ENCODE results near the gene ACOT12.
"Not testable (repeated sequence)": the region's sequence is repeated elsewhere in the genome, so short reads cannot be mapped to it uniquely, and the experiment has no call there.

The ACOT12 gene

GRCh38 chr5:81398741-81399140, 4.8 kb upstream of the ACOT12 start:
- no peak for DNase-seq (ENCODE audit: low read depth)

- peak; percentile 45 for DNase-seq (ENCODE audit: low read depth)
These were observed 3.2 kb upstream of the ACOT12 start for GRCh38 chr5:81397176-81397575.

- DNase-seq (ENCODE audit: low read depth) = no peak
These were observed 1.3 kb upstream of the ACOT12 start for GRCh38 chr5:81395262-81395661.

- DNase-seq (ENCODE audit: low read depth) = no peak
These were observed 528 bp downstream of the ACOT12 start for GRCh38 chr5:81393430-81393782.

- DNase-seq (ENCODE audit: low read depth) = no peak
These were observed 4.9 kb downstream of the ACOT12 start for GRCh38 chr5:81389025-81389424.

- no peak for DNase-seq (ENCODE audit: low read depth)
These were observed 5.8 kb downstream of the ACOT12 start for GRCh38 chr5:81388169-81388568.

GRCh38 chr5:81383867-81384266, 10.1 kb downstream of the ACOT12 start:
- no peak for DNase-seq (ENCODE audit: low read depth)

GRCh38 chr5:81371354-81371876, 22.5 kb downstream of the ACOT12 start:
- no peak for DNase-seq (ENCODE audit: low read depth)

GRCh38 chr5:81370912-81371311, 23.0 kb downstream of the ACOT12 start:
- DNase-seq (ENCODE audit: low read depth) = no peak

GRCh38 chr5:81365541-81365940, 28.4 kb downstream of the ACOT12 start:
- no peak for DNase-seq (ENCODE audit: low read depth)

- DNase-seq (ENCODE audit: low read depth) = no peak
These were observed 30.7 kb downstream of the ACOT12 start for GRCh38 chr5:81363093-81363871.

- DNase-seq (ENCODE audit: low read depth) = no peak
These were observed 32.3 kb downstream of the ACOT12 start for GRCh38 chr5:81361600-81361999.

GRCh38 chr5:81360640-81361039, 33.3 kb downstream of the ACOT12 start:
- DNase-seq (ENCODE audit: low read depth) = no peak

- DNase-seq (ENCODE audit: low read depth) = no peak
These were observed 34.1 kb downstream of the ACOT12 start for GRCh38 chr5:81359881-81360280.

GRCh38 chr5:81359108-81359507, 34.8 kb downstream of the ACOT12 start:
- DNase-seq (ENCODE audit: low read depth) = no peak

- DNase-seq (ENCODE audit: low read depth) = no peak
These were observed 38.4 kb downstream of the ACOT12 start for GRCh38 chr5:81355291-81356251.

GRCh38 chr5:81354093-81354492, 39.8 kb downstream of the ACOT12 start:
- DNase-seq (ENCODE audit: low read depth) = no peak

GRCh38 chr5:81353189-81353588, 40.7 kb downstream of the ACOT12 start:
- no peak for DNase-seq (ENCODE audit: low read depth)

GRCh38 chr5:81350507-81350906, 43.4 kb downstream of the ACOT12 start:
- DNase-seq (ENCODE audit: low read depth) = no peak

GRCh38 chr5:81349161-81349560, 44.8 kb downstream of the ACOT12 start:
- no peak for DNase-seq (ENCODE audit: low read depth)

GRCh38 chr5:81345411-81346003, 48.4 kb downstream of the ACOT12 start:
- no peak for DNase-seq (ENCODE audit: low read depth)

GRCh38 chr5:81344736-81345135, 49.2 kb downstream of the ACOT12 start:
- DNase-seq (ENCODE audit: low read depth) = no peak

- not testable (repeated sequence) for DNase-seq (ENCODE audit: low read depth)
These were observed 55.7 kb downstream of the ACOT12 start for GRCh38 chr5:81338213-81338612.

Data from ELR (cell line).